ENCODE measurements around the gene SHC3.

The SHC3 gene

DNA sequence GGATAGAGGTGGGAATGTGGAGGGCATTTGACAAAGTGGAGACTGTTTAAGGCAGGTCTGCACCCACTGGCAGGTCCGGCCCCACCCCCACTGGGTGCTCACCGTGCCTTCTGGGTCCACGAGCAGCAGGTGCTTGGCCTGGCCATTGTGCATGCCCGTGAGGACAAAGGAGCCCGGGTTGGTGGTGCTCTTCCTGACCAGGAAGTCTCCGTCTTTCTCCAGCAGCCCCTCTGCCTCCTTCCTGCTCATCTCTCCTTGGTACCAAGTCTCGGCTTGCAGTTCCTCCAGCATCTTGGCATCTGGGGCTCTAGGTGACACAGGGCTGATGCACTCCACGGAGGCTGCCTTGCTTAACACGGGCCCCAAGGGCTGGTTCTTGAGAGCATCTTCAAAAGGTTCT is 140.7 kb downstream of the SHC3 start:
- DNase-seq (ENCODE audit: low spot score in 2 of 2): no peak
- H3K36me3 Mint-ChIP-seq: no peaks in the 10 kb centered on the region
- no peak overlapping the region for H3K27ac Mint-ChIP-seq
- no peaks in the 10 kb centered on the region for H3K9me3 Mint-ChIP-seq
- H3K4me3 Mint-ChIP-seq: no peak overlapping the region
- H3K4me1 Mint-ChIP-seq: no peaks in the 10 kb centered on the region
- no peak for ATAC-seq (ENCODE audit: low read depth)
- H3K27me3 Mint-ChIP-seq: peaks cover 6% of the 10 kb centered on the region

- Mint-ChIP-seq H3K9me3 (no peaks in the 10 kb centered on the region), H3K36me3 (no peaks in the 10 kb centered on the region), H3K4me1 (no peaks in the 10 kb centered on the region), H3K27ac (no peak overlapping the region), H3K27me3 (peaks cover 6% of the 10 kb centered on the region), H3K4me3 (no peak overlapping the region)
- ATAC-seq (ENCODE audit: low read depth) (no peak), DNase-seq (ENCODE audit: low spot score in 2 of 2) (no peak)
These were observed 141.3 kb downstream of the SHC3 start for GRCh38 chr9:89037346-89037745.

DNA sequence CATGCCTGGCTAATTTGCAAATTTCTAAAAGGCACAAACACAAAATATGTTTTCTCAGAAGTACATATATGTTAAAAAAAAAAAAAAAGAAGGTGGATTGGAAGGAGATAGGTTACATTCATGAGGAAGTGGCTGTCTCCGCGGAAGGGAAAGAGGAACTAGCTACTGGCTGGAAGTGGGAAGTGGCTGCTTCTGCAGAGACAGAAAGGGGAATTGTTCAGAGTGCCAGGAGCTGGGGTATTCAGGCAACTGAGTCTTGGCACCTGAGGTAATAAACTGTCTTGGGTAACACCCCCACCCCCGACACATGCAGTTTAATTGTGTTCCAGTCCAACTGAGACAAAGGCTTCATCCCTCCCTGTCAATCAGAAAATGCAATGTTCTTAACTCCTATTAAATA is 141.7 kb downstream of the SHC3 start:
- Mint-ChIP-seq H3K4me1 (no peaks in the 10 kb centered on the region), H3K27ac (no peak overlapping the region), H3K27me3 (peaks cover 7% of the 10 kb centered on the region), H3K9me3 (no peaks in the 10 kb centered on the region), H3K4me3 (no peak overlapping the region), H3K36me3 (no peaks in the 10 kb centered on the region)
- ATAC-seq (ENCODE audit: low read depth) (no peak), DNase-seq (ENCODE audit: low spot score in 2 of 2) (no peak)

- no peak for ATAC-seq (ENCODE audit: low read depth)
- peaks cover 7% of the 10 kb centered on the region for H3K27me3 Mint-ChIP-seq
- no peak for DNase-seq (ENCODE audit: low spot score in 2 of 2)
These were observed 142.2 kb downstream of the SHC3 start for GRCh38 chr9:89036383-89036782.

GRCh38 chr9:89032661-89033060 is 146.0 kb downstream of the SHC3 start:
- H3K27ac Mint-ChIP-seq: no peak overlapping the region
- H3K4me3 Mint-ChIP-seq: no peak overlapping the region
- peaks cover 6% of the 10 kb centered on the region for H3K27me3 Mint-ChIP-seq
- ATAC-seq (ENCODE audit: low read depth) (no peak), DNase-seq (ENCODE audit: low spot score in 2 of 2) (no peak)
- H3K36me3 Mint-ChIP-seq: no peaks in the 10 kb centered on the region
- no peaks in the 10 kb centered on the region for H3K4me1 Mint-ChIP-seq
- H3K9me3 Mint-ChIP-seq: peaks cover 19% of the 10 kb centered on the region

More at GRCh38 chr9:89036383-89036782, 142.2 kb downstream of the SHC3 start:
- H3K4me3 Mint-ChIP-seq: no peak overlapping the region
- H3K4me1 Mint-ChIP-seq: no peaks in the 10 kb centered on the region
- H3K9me3 Mint-ChIP-seq: peaks cover 2% of the 10 kb centered on the region
- H3K36me3 Mint-ChIP-seq: no peaks in the 10 kb centered on the region
- H3K27ac Mint-ChIP-seq: no peak overlapping the region

- H3K27me3 Mint-ChIP-seq: peaks cover 8% of the 10 kb centered on the region
- H3K4me3 Mint-ChIP-seq: no peak overlapping the region
- H3K36me3 Mint-ChIP-seq: no peaks in the 10 kb centered on the region
- peaks cover 21% of the 10 kb centered on the region for H3K9me3 Mint-ChIP-seq
- H3K27ac Mint-ChIP-seq: no peak overlapping the region
- DNase-seq (ENCODE audit: low spot score in 2 of 2) (no peak), ATAC-seq (ENCODE audit: low read depth) (no peak)
- no peaks in the 10 kb centered on the region for H3K4me1 Mint-ChIP-seq
These were observed 146.4 kb downstream of the SHC3 start for GRCh38 chr9:89032173-89032572.

GRCh38 chr9:89029788-89030187 is 148.8 kb downstream of the SHC3 start:
- H3K4me3 Mint-ChIP-seq: no peak overlapping the region
- no peaks in the 10 kb centered on the region for H3K36me3 Mint-ChIP-seq
- DNase-seq (ENCODE audit: low spot score in 2 of 2) (no peak), ATAC-seq (ENCODE audit: low read depth) (no peak)
- H3K4me1 Mint-ChIP-seq: no peaks in the 10 kb centered on the region
- H3K9me3 Mint-ChIP-seq: peaks cover 22% of the 10 kb centered on the region
- peaks cover 6% of the 10 kb centered on the region for H3K27me3 Mint-ChIP-seq
- H3K27ac Mint-ChIP-seq: no peak overlapping the region

GRCh38 chr9:89026876-89027275 is 151.7 kb downstream of the SHC3 start:
- no peak for DNase-seq (ENCODE audit: low spot score in 2 of 2)
- Mint-ChIP-seq H3K4me1 (no peaks in the 10 kb centered on the region), H3K4me3 (no peak overlapping the region), H3K27ac (no peak overlapping the region), H3K36me3 (no peaks in the 10 kb centered on the region), H3K27me3 (peaks cover 4% of the 10 kb centered on the region), H3K9me3 (peaks cover 22% of the 10 kb centered on the region)
- ATAC-seq (ENCODE audit: low read depth): no peak

DNA sequence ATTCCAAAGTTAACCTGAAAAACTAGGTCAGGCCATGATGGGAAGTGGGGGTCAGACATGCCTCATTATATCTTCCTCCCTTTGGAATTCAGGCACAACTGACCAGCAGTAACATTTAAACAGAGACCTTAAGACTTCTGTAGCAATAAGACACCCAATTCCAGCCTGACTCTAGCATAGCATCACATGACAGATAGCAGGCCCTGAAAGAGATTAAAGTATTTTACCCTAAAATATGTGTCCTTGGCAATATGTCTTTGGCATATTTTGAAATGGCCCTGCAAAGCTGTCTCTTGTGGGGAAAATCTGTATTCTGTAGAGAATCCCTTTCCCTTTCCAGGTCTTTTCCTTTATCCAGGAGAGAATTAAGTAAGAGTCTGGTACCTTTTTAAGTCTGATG is 153.1 kb downstream of the SHC3 start:
- DNase-seq (ENCODE audit: low spot score in 2 of 2): no peak
- Mint-ChIP-seq H3K9me3 (peaks cover 16% of the 10 kb centered on the region), H3K36me3 (no peaks in the 10 kb centered on the region), H3K4me3 (no peak overlapping the region), H3K27ac (no peak overlapping the region), H3K4me1 (no peaks in the 10 kb centered on the region), H3K27me3 (peaks cover 6% of the 10 kb centered on the region)
- no peak for ATAC-seq (ENCODE audit: low read depth)

DNA sequence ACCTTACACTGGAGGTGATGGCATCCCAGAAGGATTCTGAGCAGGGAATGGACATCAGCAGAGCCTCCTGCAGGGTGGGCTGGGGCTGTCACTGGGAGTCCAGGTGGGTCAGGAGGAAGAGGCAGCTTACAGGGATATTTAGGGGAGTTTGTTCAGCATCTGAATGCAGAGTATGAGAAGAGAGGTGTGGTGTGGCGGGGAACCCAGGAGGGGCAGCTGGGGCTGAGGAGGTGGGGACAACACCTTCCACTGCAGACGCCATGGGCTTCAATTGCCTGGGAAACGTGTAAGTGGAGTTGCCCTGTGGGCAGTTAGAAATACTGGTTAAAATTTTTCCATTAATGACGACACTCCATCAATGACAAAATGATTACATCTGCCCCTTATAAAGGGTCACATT is 153.9 kb downstream of the SHC3 start:
- ATAC-seq (ENCODE audit: low read depth) (no peak), DNase-seq (ENCODE audit: low spot score in 2 of 2) (no peak)
- Mint-ChIP-seq H3K4me1 (no peaks in the 10 kb centered on the region), H3K27ac (no peak overlapping the region), H3K36me3 (no peaks in the 10 kb centered on the region), H3K27me3 (peaks cover 6% of the 10 kb centered on the region), H3K9me3 (peaks cover 10% of the 10 kb centered on the region), H3K4me3 (no peak overlapping the region)

- Mint-ChIP-seq H3K36me3 (no peaks in the 10 kb centered on the region), H3K9me3 (peaks cover 6% of the 10 kb centered on the region), H3K27me3 (peaks cover 6% of the 10 kb centered on the region), H3K27ac (no peak overlapping the region), H3K4me1 (no peaks in the 10 kb centered on the region), H3K4me3 (no peak overlapping the region)
- DNase-seq (ENCODE audit: low spot score in 2 of 2) (no peak), ATAC-seq (ENCODE audit: low read depth) (no peak)
These were observed 154.9 kb downstream of the SHC3 start for GRCh38 chr9:89023740-89024139.

DNA sequence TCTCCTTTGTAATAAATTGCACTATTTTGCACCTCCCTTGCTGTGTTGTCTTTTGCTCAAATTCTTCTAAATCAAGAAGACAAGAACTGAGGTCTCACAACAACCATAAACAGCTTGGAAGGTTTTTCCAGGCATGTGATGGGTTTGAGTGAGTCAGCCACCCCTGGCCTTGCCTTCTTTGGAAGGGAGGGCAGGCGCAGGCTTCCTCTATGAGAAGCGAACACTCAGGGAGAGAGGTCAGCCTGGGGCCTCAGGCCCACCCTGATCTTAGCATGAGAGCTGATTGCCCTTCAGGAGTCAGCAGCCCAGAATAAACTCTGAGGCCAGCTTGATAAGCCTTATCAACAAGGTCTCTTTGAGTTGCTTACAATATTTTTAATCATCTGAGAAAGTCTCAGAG is 155.7 kb downstream of the SHC3 start:
- Mint-ChIP-seq H3K27me3 (peaks cover 6% of the 10 kb centered on the region), H3K4me1 (no peaks in the 10 kb centered on the region), H3K27ac (no peak overlapping the region), H3K4me3 (no peak overlapping the region), H3K9me3 (peaks cover 4% of the 10 kb centered on the region), H3K36me3 (no peaks in the 10 kb centered on the region)
- no peak for DNase-seq (ENCODE audit: low spot score in 2 of 2)
- no peak for ATAC-seq (ENCODE audit: low read depth)

GRCh38 chr9:89022001-89022759 is 156.4 kb downstream of the SHC3 start:
- no peaks in the 10 kb centered on the region for H3K4me1 Mint-ChIP-seq
- H3K27me3 Mint-ChIP-seq: peaks cover 4% of the 10 kb centered on the region
- ATAC-seq (ENCODE audit: low read depth) (no peak), DNase-seq (ENCODE audit: low spot score in 2 of 2) (no peak)
- H3K27ac Mint-ChIP-seq: no peak overlapping the region
- H3K36me3 Mint-ChIP-seq: no peaks in the 10 kb centered on the region
- peaks cover 1% of the 10 kb centered on the region for H3K9me3 Mint-ChIP-seq
- no peak overlapping the region for H3K4me3 Mint-ChIP-seq

DNA sequence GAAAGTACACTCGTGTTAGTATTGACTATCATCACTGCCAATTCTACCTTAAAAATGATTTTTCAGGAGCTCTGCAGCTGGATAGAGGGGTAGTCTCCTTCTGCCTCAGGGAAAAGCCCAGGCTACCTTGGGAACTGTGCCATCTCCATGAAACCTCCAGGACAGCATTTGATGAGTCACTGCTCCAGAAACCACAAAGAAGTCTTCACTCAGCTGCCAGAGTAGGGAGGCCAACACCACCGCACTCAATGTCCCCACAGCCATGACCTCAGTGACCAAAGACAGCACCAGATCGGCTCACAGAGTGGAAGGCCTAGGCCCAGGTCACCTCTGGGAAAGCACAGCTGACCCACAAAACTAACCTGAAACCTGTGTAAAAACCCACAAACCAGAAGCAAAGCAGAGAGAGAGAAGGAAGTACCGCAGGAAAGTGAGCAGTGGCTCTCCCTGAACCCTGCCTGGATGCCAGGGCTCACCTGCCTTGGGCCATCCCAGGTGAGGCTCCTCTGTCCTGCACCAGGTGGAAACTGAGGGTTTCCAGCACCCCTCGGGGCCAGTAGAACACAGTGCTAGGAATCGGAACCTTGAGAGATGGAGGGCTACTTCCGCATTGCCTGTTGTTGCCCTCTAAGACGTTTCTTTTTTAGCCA is 157.3 kb downstream of the SHC3 start:
- H3K9me3 Mint-ChIP-seq: peaks cover 1% of the 10 kb centered on the region
- no peaks in the 10 kb centered on the region for H3K4me1 Mint-ChIP-seq
- H3K36me3 Mint-ChIP-seq: no peaks in the 10 kb centered on the region
- DNase-seq (ENCODE audit: low spot score in 2 of 2) (no peak), ATAC-seq (ENCODE audit: low read depth) (no peak)
- no peak overlapping the region for H3K27ac Mint-ChIP-seq
- peaks cover 4% of the 10 kb centered on the region for H3K27me3 Mint-ChIP-seq
- H3K4me3 Mint-ChIP-seq: no peak overlapping the region

- H3K4me1 Mint-ChIP-seq: no peaks in the 10 kb centered on the region
- ATAC-seq (ENCODE audit: low read depth): no peak
These were observed 157.9 kb downstream of the SHC3 start for GRCh38 chr9:89020754-89021153.

More at GRCh38 chr9:89020754-89021153, 157.9 kb downstream of the SHC3 start:
- Mint-ChIP-seq H3K27me3 (peaks cover 4% of the 10 kb centered on the region), H3K4me3 (no peak overlapping the region), H3K27ac (no peak overlapping the region), H3K9me3 (peaks cover 1% of the 10 kb centered on the region), H3K36me3 (no peaks in the 10 kb centered on the region)
- no peak for DNase-seq (ENCODE audit: low spot score in 2 of 2)
